ENCODE measurements around the gene PCBP2. TPM values are rescaled to one million over a fixed set of nuclear protein-coding genes. Genes with fewer than 3 reads are reported as not detected.
"Not testable (repeated sequence)": the region's sequence is repeated elsewhere in the genome, so short reads cannot be mapped to it uniquely, and the experiment has no call there.

Gene PCBP2
- total and polyA plus RNA-seq, 2 experiments from 2014 or later: 100 to 143 TPM

GRCh38 chr12:53413485-53414204 is 38.3 kb upstream of the PCBP2 start:
- Histone ChIP-seq H3K9ac (no peak overlapping the region), H4K20me1 (ENCODE audit: insufficient read depth) (no peaks in the 10 kb centered on the region), H2AFZ (no peak overlapping the region), H3K4me2 (ENCODE audit: unreplicated experiment) (no peak overlapping the region), H3K27ac (peak overlapping the region; percentile 6; the same call in 1 of the 2 replicates), H3K4me1 (ENCODE audit: insufficient read depth) (peaks cover 13% of the 10 kb centered on the region), H3K27me3 (replicated peaks; ENCODE audit: insufficient read depth) (no peaks in the 10 kb centered on the region), H3K4me3 (no peak overlapping the region), H3K79me2 (ENCODE audit: insufficient read depth) (no peaks in the 10 kb centered on the region), H3K9me2 (ENCODE audit: insufficient read depth) (no peaks in the 10 kb centered on the region), H3K9me3 (ENCODE audit: low read depth) (no peaks in the 10 kb centered on the region), H3F3A (ENCODE audit: insufficient read depth) (peaks cover 14% of the 10 kb centered on the region; the same call in 1 of the 2 replicates), H3K36me3 (ENCODE audit: low read depth) (peaks cover 12% of the 10 kb centered on the region; the same call in 1 of the 2 replicates)
- 59 to 63% methylated on average over 3 of the region's 3 CpGs for WGBS, 2 experiments (ENCODE audit: low coverage in 1 of 2, low lambda C conversion rate in 2 of 2, missing lambda C conversion rate in 2 of 2)
- no peak for TF ChIP-seq EZH2 (IDR thresholded peaks at IDR 0.05; ENCODE audit: insufficient read depth, poor library complexity, severe bottlenecking)
- no peak for TF ChIP-seq EZH2phosphoT487 (IDR thresholded peaks at IDR 0.05; ENCODE audit: insufficient read depth, low read depth)
- in situ Hi-C loops (cut with MboI): no loop called here
- no peak for DNase-seq

- no peak overlapping the region for H3K27ac ChIP-seq
- H3F3A ChIP-seq (ENCODE audit: insufficient read depth): peaks cover 14% of the 10 kb centered on the region; the same call in 1 of the 2 replicates
- DNase-seq: no peak
- in situ Hi-C loops (cut with MboI): no loop called here
- H2AFZ ChIP-seq: no peak overlapping the region
- no peaks in the 10 kb centered on the region for H3K9me2 ChIP-seq (ENCODE audit: insufficient read depth)
- H4K20me1 ChIP-seq (ENCODE audit: insufficient read depth): no peaks in the 10 kb centered on the region
- no peak overlapping the region for H3K9ac ChIP-seq
- TF ChIP-seq EZH2phosphoT487 (IDR thresholded peaks at IDR 0.05; ENCODE audit: insufficient read depth, low read depth) (no peak), EZH2 (IDR thresholded peaks at IDR 0.05; ENCODE audit: insufficient read depth, poor library complexity, severe bottlenecking) (no peak)
- H3K79me2 ChIP-seq (ENCODE audit: insufficient read depth): no peaks in the 10 kb centered on the region
- 18 to 31% methylated on average over 3 of the region's 3 CpGs for WGBS, 2 experiments (ENCODE audit: low coverage in 1 of 2, low lambda C conversion rate in 2 of 2, missing lambda C conversion rate in 2 of 2)
- no peaks in the 10 kb centered on the region for H3K27me3 ChIP-seq (replicated peaks; ENCODE audit: insufficient read depth)
- H3K9me3 ChIP-seq (ENCODE audit: low read depth): no peaks in the 10 kb centered on the region
- no peak overlapping the region for H3K4me3 ChIP-seq
- H3K36me3 ChIP-seq (ENCODE audit: low read depth): peaks cover 4% of the 10 kb centered on the region; the same call in 1 of the 2 replicates
- no peak overlapping the region for H3K4me2 ChIP-seq (ENCODE audit: unreplicated experiment)
- peaks cover 13% of the 10 kb centered on the region for H3K4me1 ChIP-seq (ENCODE audit: insufficient read depth)
Observed at GRCh38 chr12:53414756-53415417, 37.0 kb upstream of the PCBP2 start.

- in situ Hi-C loops (cut with MboI); H3K36me3 ChIP-seq (ENCODE audit: low read depth); H3K4me3 ChIP-seq; H3K9me2 ChIP-seq (ENCODE audit: insufficient read depth); H3K27me3 ChIP-seq (replicated peaks; ENCODE audit: insufficient read depth); H3K27ac ChIP-seq; DNase-seq; H3K9ac ChIP-seq; H3K9me3 ChIP-seq (ENCODE audit: low read depth); H3K4me2 ChIP-seq (ENCODE audit: unreplicated experiment); H3K79me2 ChIP-seq (ENCODE audit: insufficient read depth); H4K20me1 ChIP-seq (ENCODE audit: insufficient read depth); H2AFZ ChIP-seq: not testable (repeated sequence)
- H3K4me1 ChIP-seq (ENCODE audit: insufficient read depth): peaks cover 13% of the 10 kb centered on the region
- 72 to 83% methylated on average over 2 of the region's 2 CpGs for WGBS, 2 experiments (ENCODE audit: low coverage in 1 of 2, low lambda C conversion rate in 2 of 2, missing lambda C conversion rate in 2 of 2)
- H3F3A ChIP-seq (ENCODE audit: insufficient read depth): peaks cover 14% of the 10 kb centered on the region; the same call in 1 of the 2 replicates
Observed at GRCh38 chr12:53415752-53416389, 36.0 kb upstream of the PCBP2 start.

- H3K4me2 ChIP-seq (ENCODE audit: unreplicated experiment); H3F3A ChIP-seq (ENCODE audit: insufficient read depth); H3K27me3 ChIP-seq (replicated peaks; ENCODE audit: insufficient read depth); H2AFZ ChIP-seq; H4K20me1 ChIP-seq (ENCODE audit: insufficient read depth); H3K9me3 ChIP-seq (ENCODE audit: low read depth); H3K36me3 ChIP-seq (ENCODE audit: low read depth); H3K79me2 ChIP-seq (ENCODE audit: insufficient read depth); H3K4me3 ChIP-seq; H3K9ac ChIP-seq; H3K27ac ChIP-seq; DNase-seq; in situ Hi-C loops (cut with MboI); H3K9me2 ChIP-seq (ENCODE audit: insufficient read depth): not testable (repeated sequence)
- H3K4me1 ChIP-seq (ENCODE audit: insufficient read depth): peaks cover 19% of the 10 kb centered on the region
- 83 to 87% methylated on average over 9 of the region's 9 CpGs for WGBS, 2 experiments (ENCODE audit: low coverage in 1 of 2, low lambda C conversion rate in 2 of 2, missing lambda C conversion rate in 2 of 2)
Observed at GRCh38 chr12:53417291-53417816, 34.5 kb upstream of the PCBP2 start.

Data from GM23248 (cell line).